ENCODE results near the gene DEFB112. TPM values are rescaled to one million over a fixed set of nuclear protein-coding genes. Genes with fewer than 3 reads are reported as not detected.

DEFB112 gene
- total RNA-seq = not detected in 2 replicates

GRCh38 chr6:50049829-50050228, at the start of gene DEFB112:
TSS of gene DEFB112 (minus strand) at chr6:50049929. CDS start at chr6:50049869, 60 bp downstream.

GRCh38 chr6:50021894-50022293, 27.8 kb downstream of the DEFB112 start, which contains the start of gene DEFB110:
TSS of gene DEFB110 (minus strand) at chr6:50021994. CDS start at chr6:50021935, 59 bp downstream.

Other genes with a start within 250 kb of the DEFB112 start
- gene CRISP1, start 183.4 kb downstream of the DEFB112 start, total RNA-seq = not detected in 2 replicates
- gene DEFB114, start 85.8 kb downstream of the DEFB112 start, total RNA-seq = not detected in 2 replicates
- gene DEFB113, start 80.3 kb downstream of the DEFB112 start, total RNA-seq = not detected in 2 replicates
- gene DEFB110, start 27.9 kb downstream of the DEFB112 start, total RNA-seq = not detected in 2 replicates

Data from subcutaneous preadipocyte (primary cell).